ENCODE measurements around the gene DERA.

GRCh38 chr12:15886372-15887042 lies 24.6 kb upstream of the DERA start:
- TF ChIP-seq REST (IDR thresholded peaks at IDR 0.05; ENCODE audit: insufficient read depth in 1 of 2, low read depth in 2 of 2, low read length in 1 of 2) (no peak), CTCF (IDR thresholded peaks at IDR 0.05) (no peak), SIN3A (IDR thresholded peaks at IDR 0.05; ENCODE audit: borderline replicate concordance, insufficient read depth, low read depth, low read length) (no peak), POLR2AphosphoS5 (IDR thresholded peaks at IDR 0.05; ENCODE audit: low read depth, low read length) (no peak)

Measured in Panc1 (cell line).